Renal pelvis (tissue), 4 donors: ENCODE results near the gene NAT9. TPM values are rescaled to one million over a fixed set of nuclear protein-coding genes. Genes with fewer than 3 reads are reported as not detected.

ENCODE experiments used
- DNase-seq: peaks from one replicate; pipeline ENCODE4 v3.0.0-alpha.2; 2013
- polyA plus RNA-seq, 3 donors: library from polyadenylated mRNA; unstranded; fragments of 120-200 nt; gene quantifications; one replicate each; pipeline ENCODE4 v1.2.1, GENCODE V29; 2013; ENCODE audit not compliant: insufficient read length in 3 of 3

Gene NAT9
- polyA plus RNA-seq, 3 donors, result 45.1 to 54.0 (median 54.0) TPM

- no peak for DNase-seq
Observed at GRCh38 chr17:74746922-74747321, 29.2 kb downstream of the NAT9 start.

- no peak for DNase-seq
Observed at GRCh38 chr17:74746376-74746775, 29.8 kb downstream of the NAT9 start.

DNA sequence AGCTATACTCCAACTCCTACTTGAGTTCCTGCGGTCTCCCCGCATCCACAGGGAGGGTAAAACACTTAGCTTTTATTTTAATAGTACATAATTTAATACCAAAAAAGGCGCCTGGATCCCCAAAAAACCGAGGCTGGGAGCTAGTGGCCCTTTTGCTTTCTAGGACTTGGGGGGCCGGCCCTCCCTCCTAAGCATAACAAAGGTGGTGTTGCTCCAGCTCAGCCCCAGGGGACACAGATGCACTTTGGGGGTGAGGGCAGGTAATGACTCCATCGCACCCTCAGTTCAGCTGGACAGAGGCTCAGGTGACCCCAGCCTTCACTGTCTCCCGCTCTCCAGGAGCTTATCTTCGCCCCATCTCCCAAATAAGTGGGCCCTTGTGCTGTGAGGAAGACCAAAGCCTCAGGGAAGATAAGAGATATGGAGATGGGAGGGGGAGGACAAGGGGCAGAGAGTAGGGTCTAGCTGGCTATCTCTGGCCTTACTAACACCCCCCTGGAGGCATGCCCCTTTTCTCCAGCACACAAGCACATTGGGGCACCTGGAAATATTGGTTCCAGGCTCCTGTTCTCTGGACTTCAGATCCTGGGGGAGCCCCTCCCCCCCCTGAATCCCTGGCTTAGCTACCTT, 30.5 kb downstream of the NAT9 start:
- no peak for DNase-seq

DNA sequence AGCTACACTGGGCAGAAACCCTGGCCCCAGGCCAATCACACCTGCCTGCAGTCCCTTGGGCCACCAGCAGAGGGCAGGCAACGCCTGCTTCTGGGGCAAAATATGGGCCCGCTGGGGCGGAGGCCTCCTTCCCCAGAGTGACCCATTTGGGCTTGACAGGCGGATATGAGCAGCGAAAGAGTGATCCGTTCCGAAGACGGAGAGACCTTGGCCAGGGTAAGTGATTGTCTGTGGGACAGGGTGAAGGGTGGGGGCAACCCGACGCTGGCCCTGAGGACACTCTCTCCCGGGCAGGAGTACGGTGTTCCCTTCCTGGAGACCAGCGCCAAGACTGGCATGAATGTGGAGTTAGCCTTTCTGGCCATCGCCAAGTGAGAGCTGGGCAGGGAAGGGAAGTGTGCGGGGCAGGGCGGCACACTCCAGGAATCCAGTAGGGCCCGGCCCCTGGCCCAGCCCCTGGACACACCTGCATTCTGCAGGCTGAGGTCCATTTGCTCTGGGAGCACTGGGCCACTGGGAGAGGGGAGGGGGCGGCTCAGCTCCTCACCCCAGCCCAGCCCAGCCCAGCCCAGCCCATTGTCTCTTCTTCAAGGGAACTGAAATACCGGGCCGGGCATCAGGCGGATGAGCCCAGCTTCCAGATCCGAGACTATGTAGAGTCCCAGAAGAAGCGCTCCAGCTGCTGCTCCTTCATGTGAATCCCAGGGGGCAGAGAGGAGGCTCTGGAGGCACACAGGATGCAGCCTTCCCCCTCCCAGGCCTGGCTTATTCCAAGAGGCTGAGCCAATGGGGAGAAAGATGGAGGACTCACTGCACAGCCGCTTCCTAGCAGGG, 31.2 kb downstream of the NAT9 start:
- DNase-seq, result no peak

DNA sequence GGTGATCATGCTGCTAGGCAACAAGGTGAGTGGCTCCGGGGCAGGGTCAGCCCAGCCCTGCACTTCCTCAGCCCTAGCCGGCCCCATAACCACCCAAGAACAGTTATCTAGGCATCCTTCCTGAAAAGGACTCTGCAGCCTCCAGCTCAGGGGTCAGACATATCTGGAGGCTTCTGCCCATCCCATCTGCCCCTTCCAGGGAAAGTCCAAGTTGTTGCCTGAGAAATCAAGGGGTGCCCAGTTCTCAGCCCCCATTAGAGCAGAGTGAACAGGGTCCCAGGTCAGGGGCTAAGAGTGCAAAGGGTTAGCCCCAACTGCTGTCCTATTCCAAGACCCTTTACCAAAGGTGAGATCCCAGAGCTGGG, 31.8 kb downstream of the NAT9 start:
- no peak for DNase-seq

DNA sequence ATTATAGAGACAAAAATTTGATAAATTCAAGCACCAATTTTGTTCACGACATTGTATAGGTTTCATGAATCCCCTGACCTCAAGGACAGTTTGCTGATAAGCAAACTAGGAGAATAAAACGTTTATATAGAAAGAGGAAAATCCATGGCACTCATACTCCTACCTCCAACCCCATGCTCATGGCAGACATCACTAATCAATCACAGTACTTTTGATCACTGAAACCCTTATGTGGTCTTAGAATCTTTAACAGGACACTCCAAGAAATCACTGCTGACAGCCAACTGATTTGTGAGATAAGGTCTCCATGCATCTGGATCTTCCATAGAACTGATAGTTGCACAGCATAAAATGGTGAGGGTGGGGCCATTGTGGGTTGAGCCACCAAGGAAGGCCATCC, 32.4 kb downstream of the NAT9 start:
- no peak for DNase-seq

GRCh38 chr17:74742978-74743545, 33.1 kb downstream of the NAT9 start:
- no peak for DNase-seq

DNA sequence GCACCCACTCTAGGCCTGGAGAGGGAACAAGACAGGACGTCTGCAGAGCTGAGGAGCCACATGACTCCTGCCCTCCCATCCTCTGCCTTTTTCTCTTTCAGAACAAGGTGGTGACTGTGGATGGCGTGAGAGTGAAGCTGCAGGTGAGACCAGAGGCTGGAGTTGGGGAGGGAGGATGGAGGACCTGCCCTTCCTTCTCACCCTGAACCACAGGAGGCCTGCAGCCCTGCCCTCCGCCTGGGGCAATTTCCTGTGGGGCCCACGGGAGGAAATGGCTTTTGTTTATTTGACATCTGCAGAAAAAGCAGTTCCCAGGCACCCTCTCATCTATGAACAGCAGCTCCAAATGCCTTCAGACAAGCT, 34.0 kb downstream of the NAT9 start:
- no peak for DNase-seq

DNA sequence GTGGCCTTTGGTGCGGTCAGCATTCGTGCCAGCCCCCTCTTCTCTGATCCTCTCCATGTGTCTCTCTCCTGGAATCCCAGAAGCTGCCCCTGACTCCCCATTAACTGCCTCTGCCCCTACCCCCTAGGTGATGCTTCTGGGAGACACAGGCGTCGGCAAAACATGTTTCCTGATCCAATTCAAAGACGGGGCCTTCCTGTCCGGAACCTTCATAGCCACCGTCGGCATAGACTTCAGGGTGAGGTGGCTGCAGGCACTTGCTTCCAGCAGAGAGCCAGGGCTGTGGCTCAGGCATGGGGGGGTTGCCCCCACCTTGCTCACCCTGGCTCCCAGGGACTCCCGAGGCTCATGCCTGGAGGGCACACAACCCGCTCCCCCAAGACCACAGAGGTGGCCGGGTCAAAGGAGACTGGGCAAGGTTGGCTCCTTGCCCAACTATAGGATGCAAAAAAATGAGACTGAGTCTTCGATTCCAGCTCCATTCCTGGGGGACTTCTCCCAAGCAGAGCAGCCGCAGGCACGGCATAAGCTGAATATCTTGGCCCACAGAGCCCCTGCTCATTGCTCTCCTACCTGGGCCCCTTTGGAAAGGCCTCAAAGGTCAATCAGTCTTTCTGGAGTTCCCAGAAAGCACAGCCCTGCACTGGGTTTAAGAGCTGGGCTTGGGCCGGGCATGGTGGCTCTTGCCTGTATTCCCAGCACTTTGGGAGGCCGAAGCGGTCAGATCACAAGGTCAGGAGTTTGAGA, 35.3 kb downstream of the NAT9 start:
- no peak for DNase-seq

DNA sequence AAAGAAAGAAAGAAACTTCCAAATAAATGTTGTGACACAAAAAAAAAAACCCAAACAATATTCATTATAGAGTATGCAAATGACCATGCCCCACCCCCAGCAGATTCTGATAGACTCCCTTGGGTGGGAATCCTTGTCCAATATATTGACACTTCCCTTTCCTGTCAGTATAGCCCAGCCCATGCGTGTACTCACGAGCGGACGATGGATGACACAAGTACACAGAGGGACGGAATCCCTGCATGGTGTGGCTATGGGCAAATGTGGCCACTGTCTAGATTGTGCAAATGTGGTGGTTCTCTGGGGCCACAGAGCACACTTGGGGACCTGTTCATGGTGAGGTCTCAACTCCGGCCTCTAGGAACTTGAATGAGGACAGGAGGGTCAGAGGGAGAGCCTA, 36.0 kb downstream of the NAT9 start:
- DNase-seq, result no peak

DNA sequence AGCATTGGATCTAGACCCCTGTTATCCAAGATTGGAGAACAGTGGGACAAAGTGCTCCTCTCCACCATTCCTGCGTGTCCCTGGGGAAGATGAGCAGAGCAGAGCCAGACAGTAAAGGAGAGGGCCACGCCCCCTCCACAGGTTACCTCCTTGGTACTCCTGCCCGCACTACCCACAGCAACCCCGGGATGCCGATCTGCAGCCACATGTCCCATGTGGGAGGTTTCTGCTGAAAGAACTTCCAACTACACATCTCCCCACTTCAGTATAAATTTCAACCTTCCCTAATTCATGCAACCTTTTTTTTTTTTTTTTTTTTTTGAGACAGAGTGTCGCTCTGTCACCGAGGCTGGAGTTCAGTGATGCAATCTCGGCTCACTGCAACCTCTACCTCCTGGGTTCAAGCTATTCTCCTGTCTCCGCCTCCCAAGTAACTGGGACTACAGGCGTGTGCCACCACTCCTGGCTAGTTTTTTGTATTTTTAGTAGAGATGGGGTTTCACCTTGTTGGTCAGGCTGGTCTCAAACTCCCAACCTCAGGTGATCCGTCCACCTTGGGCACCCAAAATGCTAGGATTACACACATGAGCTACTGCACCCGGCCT, 36.8 kb downstream of the NAT9 start:
- DNase-seq, result no peak

- DNase-seq, result no peak
Observed at GRCh38 chr17:74738051-74738996, 37.8 kb downstream of the NAT9 start.

DNA sequence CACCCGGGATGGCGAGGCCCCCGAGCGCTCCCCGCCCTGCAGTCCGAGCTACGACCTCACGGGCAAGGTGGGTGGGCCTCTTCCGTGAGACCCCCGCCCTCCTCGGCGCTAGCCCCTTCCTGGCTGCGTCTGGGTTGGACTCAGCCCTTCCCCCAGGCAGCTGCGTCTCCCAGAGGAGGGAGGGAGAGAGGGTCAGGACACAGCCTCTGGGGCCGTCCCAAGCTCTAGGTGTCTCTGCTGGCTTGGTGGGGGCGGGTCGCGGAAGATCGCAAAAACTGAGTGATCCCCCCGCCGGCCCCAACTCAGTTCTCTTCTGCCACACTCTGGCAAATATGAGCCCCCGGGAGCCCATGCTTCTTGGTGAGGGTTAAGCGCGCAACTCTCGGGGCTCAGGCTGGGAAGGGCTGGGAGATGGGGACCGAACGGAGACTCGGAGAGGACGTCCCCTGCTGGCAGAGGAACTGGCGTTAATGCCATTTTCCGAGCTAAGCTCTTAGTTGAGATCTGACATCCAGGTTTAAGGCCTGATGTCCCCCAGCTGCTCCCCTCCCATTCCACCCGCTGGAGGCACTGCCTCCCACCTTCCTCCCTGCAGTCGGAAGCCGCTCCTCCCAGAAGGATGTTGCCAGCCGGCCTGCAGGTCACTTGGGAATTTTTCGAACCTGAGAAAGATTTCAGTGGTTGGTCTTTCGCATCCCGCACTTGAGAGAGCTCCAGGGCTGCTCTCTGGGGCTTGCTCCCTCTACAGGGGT, 38.7 kb downstream of the NAT9 start:
- no peak for DNase-seq

GRCh38 chr17:74736513-74737298, 39.4 kb downstream of the NAT9 start, which contains the start of gene RAB37:
TSS of gene RAB37 (plus strand) at chr17:74737256. CDS start at chr17:74737273, 17 bp downstream.
- no peak for DNase-seq

- no peak for DNase-seq
Observed at GRCh38 chr17:74734256-74734655, 41.9 kb downstream of the NAT9 start.

DNA sequence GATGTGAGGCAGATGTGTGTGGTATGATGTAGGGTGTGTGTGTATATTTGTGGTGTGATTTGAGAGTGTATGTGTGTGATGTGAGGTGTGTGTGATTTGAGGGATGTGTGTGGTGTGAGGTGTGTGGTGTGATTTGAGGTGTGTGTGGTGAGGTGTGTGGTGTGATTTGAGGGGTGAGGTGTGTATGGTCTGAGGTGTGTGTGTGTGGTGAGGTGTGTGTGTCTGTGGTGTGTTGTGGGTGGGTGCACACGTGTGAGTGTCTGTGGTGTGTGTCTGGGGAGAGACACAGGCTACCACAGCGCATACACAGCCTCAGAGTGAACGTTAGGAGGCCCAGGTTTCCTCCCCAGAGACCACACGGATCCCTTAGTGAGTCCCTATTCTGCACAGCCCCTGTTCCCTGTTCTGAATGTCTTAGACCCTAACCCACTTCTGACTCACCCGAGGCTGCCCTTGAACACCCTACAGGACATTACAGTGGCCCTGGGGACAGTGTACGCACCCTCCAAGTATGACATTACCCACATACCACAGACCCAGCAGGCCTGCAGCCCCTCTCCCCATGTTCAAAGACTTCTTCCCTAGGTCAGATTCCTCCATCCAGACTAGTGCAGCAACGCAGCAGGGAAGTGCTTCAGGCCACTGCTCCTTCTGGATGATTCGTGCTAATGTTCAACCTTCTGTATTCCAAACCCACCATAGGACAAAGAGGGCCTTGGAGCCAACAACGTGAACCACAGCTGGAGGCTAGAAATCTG, 42.6 kb downstream of the NAT9 start:
- DNase-seq, result no peak

GRCh38 chr17:74732042-74732867, 43.9 kb downstream of the NAT9 start:
- DNase-seq, result no peak

DNA sequence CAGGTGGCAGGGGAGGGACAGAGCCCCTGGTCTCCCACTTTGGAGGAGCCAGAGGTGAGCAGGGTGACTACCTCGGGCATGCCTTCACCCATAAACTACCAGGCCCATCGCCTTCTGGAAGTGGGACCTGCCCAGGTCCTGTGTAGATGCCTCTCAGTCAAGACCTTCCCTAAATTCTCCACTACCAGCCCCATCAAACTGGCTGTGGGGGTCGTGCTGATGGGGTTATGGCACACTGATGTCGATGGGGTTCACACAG, 44.9 kb downstream of the NAT9 start:
- DNase-seq, result no peak
